ENCODE results near the gene CDC26. TPM values are rescaled to one million over a fixed set of nuclear protein-coding genes. Genes with fewer than 3 reads are reported as not detected.
A peak's percentile ranks its signal among the peaks of the same experiment; 100 is the strongest.
"Not testable (repeated sequence)": the region's sequence is repeated elsewhere in the genome, so short reads cannot be mapped to it uniquely, and the experiment has no call there.

Gene CDC26
- total and polyA plus RNA-seq, 10 donors = 20.6 to 42.9 (median 29.5) TPM

GRCh38 chr9:113238859-113239232, 36.5 kb downstream of the CDC26 start:
- Histone ChIP-seq H3K4me1 (peaks cover 0 to 33% (median 12%) of the 10 kb centered on the region in 6 donors), H3K9me3 (no peaks in the 10 kb centered on the region), H3K4me3 (no peak overlapping the region), H3K36me3 (no peaks in the 10 kb centered on the region), H3K27ac (no peak overlapping the region), H3K27me3 (replicated peaks in 1 of 7) (no peaks in the 10 kb centered on the region)
- no peak for DNase-seq
- WGBS, 5 donors = 54 to 74% (median 59%) methylated on average over 4 of the region's 4 CpGs
- TF ChIP-seq POLR2AphosphoS5 (IDR thresholded peaks at IDR 0.05) = no peak
- TF ChIP-seq, protein P1, sequence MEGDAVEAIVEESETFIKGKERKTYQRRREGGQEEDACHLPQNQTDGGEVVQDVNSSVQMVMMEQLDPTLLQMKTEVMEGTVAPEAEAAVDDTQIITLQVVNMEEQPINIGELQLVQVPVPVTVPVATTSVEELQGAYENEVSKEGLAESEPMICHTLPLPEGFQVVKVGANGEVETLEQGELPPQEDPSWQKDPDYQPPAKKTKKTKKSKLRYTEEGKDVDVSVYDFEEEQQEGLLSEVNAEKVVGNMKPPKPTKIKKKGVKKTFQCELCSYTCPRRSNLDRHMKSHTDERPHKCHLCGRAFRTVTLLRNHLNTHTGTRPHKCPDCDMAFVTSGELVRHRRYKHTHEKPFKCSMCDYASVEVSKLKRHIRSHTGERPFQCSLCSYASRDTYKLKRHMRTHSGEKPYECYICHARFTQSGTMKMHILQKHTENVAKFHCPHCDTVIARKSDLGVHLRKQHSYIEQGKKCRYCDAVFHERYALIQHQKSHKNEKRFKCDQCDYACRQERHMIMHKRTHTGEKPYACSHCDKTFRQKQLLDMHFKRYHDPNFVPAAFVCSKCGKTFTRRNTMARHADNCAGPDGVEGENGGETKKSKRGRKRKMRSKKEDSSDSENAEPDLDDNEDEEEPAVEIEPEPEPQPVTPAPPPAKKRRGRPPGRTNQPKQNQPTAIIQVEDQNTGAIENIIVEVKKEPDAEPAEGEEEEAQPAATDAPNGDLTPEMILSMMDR (IDR thresholded peaks at IDR 0.05 in 8 of 11, conservative IDR thresholded peaks at IDR 0.05 in 3 of 11) = no peak
- no peak for TF ChIP-seq POLR2A (IDR thresholded peaks at IDR 0.05)
- intact Hi-C loops (cut with DNase I; ENCODE audit: low total_unique reads) = no loop called here

- no peak for TF ChIP-seq POLR2A (IDR thresholded peaks at IDR 0.05)
- TF ChIP-seq, protein P1 (IDR thresholded peaks at IDR 0.05 in 8 of 11, conservative IDR thresholded peaks at IDR 0.05 in 3 of 11) = no peak
- no peak for TF ChIP-seq POLR2AphosphoS5 (IDR thresholded peaks at IDR 0.05)
- H3K4me3 ChIP-seq = no peak overlapping the region
- no peak for DNase-seq
- H3K9me3 ChIP-seq = no peaks in the 10 kb centered on the region
- WGBS, 5 donors = 89 to 95% (median 93%) methylated on average over 10 of the region's 10 CpGs
- H3K27me3 ChIP-seq (replicated peaks in 1 of 7) = no peaks in the 10 kb centered on the region
- H3K36me3 ChIP-seq = no peaks in the 10 kb centered on the region
- peaks cover 4 to 38% (median 17%) of the 10 kb centered on the region in 6 donors for H3K4me1 ChIP-seq
- intact Hi-C loops (cut with DNase I; ENCODE audit: low total_unique reads) = no loop called here
- H3K27ac ChIP-seq = no peak overlapping the region
Observed at GRCh38 chr9:113238202-113238858, 37.0 kb downstream of the CDC26 start.

- Histone ChIP-seq H3K27ac (no peak overlapping the region), H3K9me3 (no peaks in the 10 kb centered on the region), H3K36me3 (no peaks in the 10 kb centered on the region), H3K4me3 (no peak overlapping the region), H3K27me3 (replicated peaks in 1 of 7) (no peaks in the 10 kb centered on the region), H3K4me1 (peaks cover 13 to 51% (median 28%) of the 10 kb centered on the region in 6 donors)
- no peak for TF ChIP-seq POLR2A (IDR thresholded peaks at IDR 0.05)
- no peak for TF ChIP-seq POLR2AphosphoS5 (IDR thresholded peaks at IDR 0.05)
- TF ChIP-seq, protein P1 (IDR thresholded peaks at IDR 0.05 in 8 of 11, conservative IDR thresholded peaks at IDR 0.05 in 3 of 11) = no peak
- DNase-seq = no peak
- intact Hi-C loops (cut with DNase I; ENCODE audit: low total_unique reads) = no loop called here
- WGBS, 5 donors = 89 to 93% (median 91%) methylated on average over 4 of the region's 4 CpGs
Observed at GRCh38 chr9:113237026-113237425, 38.3 kb downstream of the CDC26 start.

GRCh38 chr9:113235701-113236255, 39.6 kb downstream of the CDC26 start:
- WGBS, 5 donors = 69 to 88% (median 72%) methylated on average over 10 of the region's 10 CpGs
- Histone ChIP-seq H3K27ac (peak overlapping the region in 3 of 8 donors; percentile 25 to 53 (median 29)), H3K4me1 (peaks cover 13 to 63% (median 30%) of the 10 kb centered on the region in 6 donors)
- H3K4me3 ChIP-seq; H3K36me3 ChIP-seq; H3K9me3 ChIP-seq; DNase-seq; intact Hi-C loops (cut with DNase I; ENCODE audit: low total_unique reads); H3K27me3 ChIP-seq (replicated peaks in 1 of 7): not testable (repeated sequence)
